WTC11 (cell line): ENCODE results near the gene FLRT1.

Experiments
- AFF4 ChIP-seq: sonication (generic); formaldehyde crosslinking; IDR thresholded peaks from 2 replicates; pipeline ENCODE4 v1.8.1; 2023; ENCODE audit warnings: mild to moderate bottlenecking, missing genetic modification reagents, borderline replicate concordance
- CBFB ChIP-seq: sonication (generic); formaldehyde crosslinking; IDR thresholded peaks from 2 replicates; pipeline ENCODE4 v1.8.1; 2022; ENCODE audit warnings: mild to moderate bottlenecking, low read depth, missing genetic modification reagents
- CREB1 ChIP-seq: sonication (generic); formaldehyde crosslinking; IDR thresholded peaks from 2 replicates; pipeline ENCODE4 v1.8.0; 2023; ENCODE audit warnings: mild to moderate bottlenecking, missing genetic modification reagents
- CTCF ChIP-seq: fragments of 200-600 bp; IDR thresholded peaks from 2 replicates; pipeline ENCODE4 v1.8.0; 2022; ENCODE audit warnings: antibody characterized with exemption
- E2F5 ChIP-seq: sonication (generic); formaldehyde crosslinking; IDR thresholded peaks from 2 replicates; pipeline ENCODE4 v1.8.1; 2022; ENCODE audit warnings: mild to moderate bottlenecking, moderate library complexity, missing genetic modification reagents
- FOXJ3 ChIP-seq: sonication (generic); formaldehyde crosslinking; IDR thresholded peaks from 2 replicates; pipeline ENCODE4 v1.9.0; 2021; ENCODE audit warnings: missing genetic modification reagents, mild to moderate bottlenecking, borderline replicate concordance
- FOXK1 ChIP-seq: sonication (generic); formaldehyde crosslinking; IDR thresholded peaks from 2 replicates; pipeline ENCODE4 v1.8.0; 2022; ENCODE audit warnings: mild to moderate bottlenecking, moderate library complexity, missing genetic modification reagents
- MAX ChIP-seq: sonication (generic); formaldehyde crosslinking; IDR thresholded peaks from 2 replicates; pipeline ENCODE4 v1.8.0; 2022; ENCODE audit warnings: mild to moderate bottlenecking, missing genetic modification reagents
- NR2C2 ChIP-seq: sonication (generic); formaldehyde crosslinking; IDR thresholded peaks from 2 replicates; pipeline ENCODE4 v1.8.0; 2022; ENCODE audit warnings: mild to moderate bottlenecking, missing genetic modification reagents
- ZNF138 ChIP-seq: sonication (generic); formaldehyde crosslinking; conservative IDR thresholded peaks from 2 replicates; pipeline ENCODE4 v1.8.1; 2022; ENCODE audit warnings: mild to moderate bottlenecking, moderate library complexity, missing genetic modification reagents
- ZNF423 ChIP-seq: fragments of 250-450 bp; sonication (Bioruptor Pico); IDR thresholded peaks from 2 replicates; pipeline ENCODE4 v2.1.2; 2022; ENCODE audit warnings: mild to moderate bottlenecking, moderate library complexity

- TF ChIP-seq AFF4 (CRISPR knock-in tag) = no peak
- TF ChIP-seq CTCF = no peak
- TF ChIP-seq FOXJ3 (CRISPR knock-in tag) = no peak
- TF ChIP-seq CREB1 = no peak
- no peak for TF ChIP-seq FOXK1
- TF ChIP-seq ZNF423 (CRISPR knock-in tag) = no peak
- TF ChIP-seq MAX = no peak
- TF ChIP-seq NR2C2 (CRISPR knock-in tag) = no peak
- no peak for TF ChIP-seq ZNF138
- no peak for TF ChIP-seq CBFB (CRISPR knock-in tag)
- no peak for TF ChIP-seq E2F5 (CRISPR knock-in tag)
Observed at GRCh38 chr11:64029773-64030172, 6.0 kb upstream of the FLRT1 start.
